HG02981 (cell line): ENCODE results near the gene CYB5D1.

Experiments
- ATAC-seq: cut with Tn5 transposase; IDR thresholded peaks from one replicate; pipeline ENCODE4 v1.9.1; 2021; ENCODE audit warnings: mild to moderate bottlenecking, moderate library complexity; ENCODE audit not compliant: unreplicated experiment

CYB5D1 gene

GRCh38 chr17:7884581-7885366, 27.0 kb downstream of the CYB5D1 start:
- ATAC-seq, result no peak

- ATAC-seq, result no peak
Observed at GRCh38 chr17:7885367-7886226, 27.8 kb downstream of the CYB5D1 start.

DNA sequence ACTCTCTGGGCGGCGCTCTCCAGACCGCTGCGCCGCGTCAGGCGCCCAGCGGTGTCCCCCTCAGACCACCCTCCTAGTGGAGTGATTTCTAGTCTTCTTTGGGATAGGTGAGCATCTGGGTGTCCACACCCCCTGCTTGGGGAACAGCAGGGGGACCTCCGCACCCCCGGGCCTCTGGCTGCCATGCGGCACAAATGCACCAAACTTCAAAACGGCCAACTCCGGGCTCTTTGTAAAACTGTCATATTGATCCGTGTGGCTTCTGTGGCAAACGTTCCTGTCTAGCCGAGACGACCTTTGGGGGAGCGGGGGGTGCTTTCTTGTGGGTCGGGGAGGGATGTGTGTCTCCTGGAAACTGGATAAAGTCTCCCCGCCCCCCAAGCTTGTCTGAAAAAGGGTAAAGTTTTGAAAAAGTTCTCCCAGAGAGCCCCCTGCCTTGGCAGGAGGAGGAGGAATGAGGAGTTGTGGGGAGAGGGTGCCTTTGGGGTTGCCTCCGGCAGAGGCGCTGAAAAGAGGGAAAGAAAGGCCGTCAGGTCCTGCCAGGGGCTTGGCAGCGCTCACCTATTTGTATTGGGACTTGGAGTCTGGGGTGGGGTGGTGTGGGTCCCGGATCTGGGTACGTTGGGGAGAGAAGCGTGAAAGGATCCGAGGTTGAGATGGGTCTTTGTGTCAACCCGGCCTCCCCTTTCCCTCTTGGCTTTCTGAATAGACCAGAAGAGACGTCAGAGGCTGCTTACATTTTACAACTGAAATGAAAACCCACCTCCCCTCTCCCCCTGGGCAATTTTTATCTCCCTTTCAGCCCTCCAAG, 28.6 kb downstream of the CYB5D1 start:
- no peak for ATAC-seq

DNA sequence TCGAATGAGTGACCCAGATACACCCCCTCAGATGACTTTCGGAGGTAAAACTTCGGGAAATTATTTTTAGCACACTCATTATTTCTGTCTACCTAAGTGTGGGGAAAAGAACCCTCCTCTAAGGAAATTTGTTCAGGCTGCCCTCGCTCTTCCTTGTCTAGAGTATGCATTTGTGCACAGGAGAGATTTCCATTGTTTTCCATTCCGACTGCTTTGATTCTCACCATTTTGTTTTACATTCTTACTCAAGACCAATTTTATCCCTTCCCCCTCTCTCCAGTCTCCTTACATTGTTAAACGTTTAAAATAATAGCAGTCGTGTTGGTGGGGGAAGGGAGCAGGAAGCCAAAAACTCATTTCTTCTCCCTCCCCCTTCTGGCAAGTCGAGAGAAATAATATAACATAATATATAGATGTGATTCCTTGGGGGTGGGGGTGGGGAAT, 29.3 kb downstream of the CYB5D1 start:
- no peak for ATAC-seq

DNA sequence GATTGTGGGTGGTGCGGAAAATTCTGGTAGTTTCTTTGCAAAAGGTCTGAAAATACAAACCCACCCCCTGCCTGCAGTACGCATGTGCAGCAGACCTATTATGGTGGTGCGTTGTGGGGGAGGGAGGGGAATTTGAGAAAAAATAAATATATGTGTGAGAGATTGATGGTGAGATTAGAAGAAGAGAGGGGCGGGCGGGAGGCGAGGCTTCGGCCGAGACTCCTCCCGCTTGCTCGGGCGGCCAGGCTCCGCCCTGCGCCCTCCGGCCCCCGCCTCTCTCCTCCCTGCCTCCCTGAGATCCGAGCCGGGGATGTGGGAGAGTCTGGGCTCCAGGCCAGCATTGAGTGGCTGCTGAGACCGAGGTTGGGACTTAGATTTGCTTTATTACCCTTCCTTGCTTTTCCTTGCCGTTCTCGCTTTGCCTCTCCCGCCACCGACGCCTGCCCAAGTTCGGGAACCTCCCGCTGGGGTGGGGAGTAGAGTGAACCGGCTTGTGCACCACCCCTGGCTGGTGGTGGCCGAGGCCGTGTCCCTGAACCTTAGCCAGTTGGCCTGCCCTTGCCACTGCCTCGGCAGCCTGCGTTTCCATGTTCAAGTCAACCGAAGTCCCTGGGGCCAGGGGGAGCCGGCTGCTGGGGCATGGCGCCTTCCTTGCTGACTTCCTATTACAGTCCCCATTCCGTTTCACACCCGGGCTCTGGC, 29.8 kb downstream of the CYB5D1 start:
- ATAC-seq, result peak; percentile 53

GRCh38 chr17:7888184-7888920, 30.5 kb downstream of the CYB5D1 start, which contains the start of gene CHD3:
Gene CHD3, plus strand, starts transcription at chr17:7888789. Its CDS starts 212 bp downstream, at chr17:7889001.
- ATAC-seq, result no peak

- no peak for ATAC-seq
Observed at GRCh38 chr17:7889166-7889955, 31.6 kb downstream of the CYB5D1 start.

DNA sequence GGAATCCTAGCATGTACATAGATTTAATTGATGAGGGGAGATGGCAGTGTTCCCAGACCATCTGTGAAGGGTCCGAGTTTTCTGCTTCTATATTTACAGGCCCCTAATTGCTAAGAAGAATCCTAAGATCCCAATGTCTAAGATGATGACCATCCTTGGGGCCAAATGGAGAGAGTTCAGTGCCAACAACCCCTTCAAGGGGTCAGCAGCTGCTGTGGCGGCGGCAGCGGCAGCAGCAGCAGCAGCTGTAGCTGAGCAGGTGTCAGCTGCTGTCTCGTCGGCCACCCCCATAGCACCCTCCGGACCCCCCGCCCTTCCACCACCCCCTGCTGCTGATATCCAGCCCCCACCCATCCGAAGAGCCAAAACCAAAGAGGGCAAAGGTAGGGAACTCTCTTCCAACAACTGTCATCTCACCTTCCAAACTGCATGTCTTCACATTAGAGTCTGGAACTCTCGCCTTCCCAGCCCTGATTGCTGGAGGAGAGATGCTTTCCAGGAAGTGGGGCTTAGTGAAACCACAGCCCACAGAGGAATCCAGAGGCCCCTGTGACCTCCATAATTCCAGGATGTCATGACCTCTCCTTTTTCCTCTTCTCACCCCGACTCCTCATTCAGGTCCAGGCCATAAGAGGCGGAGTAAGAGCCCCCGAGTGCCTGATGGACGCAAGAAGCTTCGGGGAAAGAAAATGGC, 35.5 kb downstream of the CYB5D1 start:
- no peak for ATAC-seq

DNA sequence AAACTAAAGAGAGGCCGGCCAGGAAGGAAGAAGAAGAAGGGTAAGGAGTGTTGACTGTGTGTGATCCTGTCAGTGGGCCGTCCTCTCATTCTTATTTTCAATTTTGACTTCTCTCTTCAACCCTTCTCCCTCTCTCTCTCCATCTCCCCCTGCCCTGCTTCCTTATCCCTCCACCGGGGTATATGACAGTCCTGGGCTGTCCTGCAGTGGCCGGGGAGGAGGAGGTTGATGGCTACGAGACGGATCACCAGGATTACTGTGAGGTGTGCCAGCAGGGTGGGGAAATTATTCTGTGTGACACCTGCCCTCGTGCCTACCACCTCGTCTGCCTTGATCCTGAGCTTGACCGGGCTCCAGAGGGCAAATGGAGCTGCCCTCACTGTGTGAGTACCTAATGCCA, 36.4 kb downstream of the CYB5D1 start:
- ATAC-seq, result no peak

DNA sequence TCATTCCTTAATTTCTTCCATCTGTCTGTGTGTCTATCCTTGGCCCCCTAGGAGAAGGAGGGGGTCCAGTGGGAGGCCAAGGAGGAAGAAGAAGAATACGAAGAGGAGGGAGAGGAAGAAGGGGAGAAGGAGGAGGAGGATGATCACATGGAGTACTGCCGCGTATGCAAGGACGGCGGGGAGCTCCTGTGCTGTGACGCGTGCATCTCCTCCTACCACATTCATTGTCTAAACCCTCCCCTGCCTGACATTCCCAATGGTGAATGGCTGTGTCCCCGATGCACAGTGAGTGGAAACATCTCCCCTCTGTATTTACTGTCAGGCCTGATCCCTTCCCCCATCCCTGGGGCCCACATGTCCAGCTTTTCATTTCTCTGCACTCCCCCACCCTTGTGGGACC, 37.1 kb downstream of the CYB5D1 start:
- ATAC-seq, result no peak

GRCh38 chr17:7897090-7897489, 39.3 kb downstream of the CYB5D1 start:
- no peak for ATAC-seq

- ATAC-seq, result no peak
Observed at GRCh38 chr17:7897773-7898172, 40.0 kb downstream of the CYB5D1 start.

- no peak for ATAC-seq
Observed at GRCh38 chr17:7903154-7904103, 45.6 kb downstream of the CYB5D1 start.

DNA sequence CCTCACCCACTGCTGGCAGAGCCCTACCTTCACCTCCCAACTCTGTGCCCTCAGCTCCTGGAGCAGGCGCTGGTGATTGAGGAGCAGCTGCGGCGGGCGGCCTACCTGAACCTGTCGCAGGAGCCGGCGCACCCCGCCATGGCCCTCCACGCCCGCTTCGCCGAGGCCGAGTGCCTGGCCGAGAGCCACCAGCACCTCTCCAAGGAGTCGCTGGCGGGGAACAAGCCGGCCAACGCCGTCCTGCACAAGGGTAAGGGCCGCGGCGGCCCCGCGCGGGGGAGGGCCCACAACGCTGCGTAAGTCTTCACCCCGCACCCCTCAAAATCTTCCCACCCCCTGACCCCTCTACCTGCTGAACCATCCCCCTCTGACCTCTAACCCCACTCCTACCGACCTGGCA, 51.3 kb downstream of the CYB5D1 start:
- no peak for ATAC-seq

DNA sequence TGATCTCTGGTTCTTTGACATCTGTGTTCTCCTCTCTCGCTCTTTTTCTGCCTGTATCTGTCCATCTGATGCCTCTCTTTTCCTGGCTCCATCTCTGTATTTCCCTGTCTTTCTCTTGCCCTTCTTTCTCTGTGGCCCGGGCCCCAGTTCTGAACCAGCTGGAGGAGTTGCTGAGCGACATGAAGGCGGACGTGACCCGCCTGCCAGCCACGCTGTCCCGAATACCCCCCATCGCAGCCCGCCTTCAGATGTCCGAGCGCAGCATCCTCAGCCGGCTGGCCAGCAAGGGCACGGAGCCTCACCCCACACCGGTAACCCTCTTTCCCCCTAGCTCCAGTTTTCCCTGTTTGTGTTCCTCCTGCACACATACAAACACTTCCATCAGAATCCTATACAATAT, 52.5 kb downstream of the CYB5D1 start:
- no peak for ATAC-seq

- no peak for ATAC-seq
Observed at GRCh38 chr17:7910711-7911110, 52.9 kb downstream of the CYB5D1 start.

DNA sequence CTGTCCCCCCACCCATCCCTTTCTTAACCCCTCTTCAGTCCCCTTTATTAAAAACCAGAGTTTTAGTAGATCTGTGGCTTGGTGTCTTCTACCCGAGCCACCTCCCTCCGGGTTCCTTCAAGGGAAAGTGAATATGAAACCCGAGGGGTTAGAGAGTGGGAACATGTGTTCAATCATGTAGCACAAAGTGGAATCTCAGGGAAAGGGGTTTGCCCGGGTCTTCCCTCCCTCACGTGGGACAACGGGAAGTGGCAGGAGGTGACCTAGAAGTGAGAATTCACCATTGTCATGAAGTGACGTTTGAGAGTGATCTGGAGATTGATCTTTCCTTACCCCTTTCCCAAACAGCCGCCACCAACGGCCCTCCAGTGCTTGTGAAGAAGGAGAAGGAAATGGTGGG, 53.3 kb downstream of the CYB5D1 start:
- ATAC-seq, result no peak
